Mesendoderm (in vitro differentiated cells): ENCODE measurements around the gene XBP1.

ENCODE experiments used
- DNase-seq: peaks from one replicate; pipeline ENCODE4 v3.0.0; 2013
- H2AK5ac ChIP-seq: 2 replicates; pipeline ENCODE4 v1.6.1; 2013; ENCODE audit warnings: low read length, inconsistent platforms
- H2BK120ac ChIP-seq: 2 replicates; pipeline ENCODE4 v1.6.1; 2013; ENCODE audit warnings: low read depth, mild to moderate bottlenecking, low read length, moderate library complexity, mixed read lengths
- H2BK15ac ChIP-seq: replicated peaks from 2 replicates; pipeline ENCODE4 v1.6.1; 2013; ENCODE audit warnings: low read depth, mild to moderate bottlenecking, moderate library complexity
- H2BK5ac ChIP-seq: 2 replicates; pipeline ENCODE4 v1.6.1; 2013; ENCODE audit warnings: low read length, inconsistent platforms
- H3K18ac ChIP-seq: 2 replicates; pipeline ENCODE4 v1.6.1; 2013; ENCODE audit warnings: mild to moderate bottlenecking, low read length, mixed read lengths
- H3K23ac ChIP-seq: one replicate; pipeline ENCODE4 v1.6.1; 2013; ENCODE audit warnings: low read length
- H3K27ac ChIP-seq: 2 replicates; pipeline ENCODE4 v1.5.1; 2013; ENCODE audit warnings: low read depth, mild to moderate bottlenecking, inconsistent platforms, low read length, moderate library complexity
- H3K27me3 ChIP-seq: 2 replicates; pipeline ENCODE4 v1.6.1; 2013; ENCODE audit warnings: low read length, control low read depth, mild to moderate bottlenecking, inconsistent platforms; ENCODE audit not compliant: insufficient read depth, poor library complexity
- H3K36me3 ChIP-seq: 2 replicates; pipeline ENCODE4 v1.6.1; 2013; ENCODE audit warnings: low read length, inconsistent platforms; ENCODE audit not compliant: control insufficient read depth, insufficient read depth
- H3K4ac ChIP-seq: one replicate; pipeline ENCODE4 v1.6.1; 2013; ENCODE audit warnings: low read depth, mild to moderate bottlenecking, low read length, moderate library complexity
- H3K4me1 ChIP-seq: 2 replicates; pipeline ENCODE4 v1.6.1; 2013; ENCODE audit warnings: low read depth, low read length, inconsistent platforms; ENCODE audit not compliant: control insufficient read depth
- H3K4me2 ChIP-seq: 2 replicates; pipeline ENCODE4 v1.6.1; 2013; ENCODE audit warnings: low read length
- H3K4me3 ChIP-seq: 2 replicates; pipeline ENCODE4 v1.5.1; 2013; ENCODE audit warnings: mild to moderate bottlenecking, low read length
- H3K56ac ChIP-seq: one replicate; pipeline ENCODE4 v1.6.1; 2013; ENCODE audit warnings: low read length
- H3K79me1 ChIP-seq: 2 replicates; pipeline ENCODE4 v1.6.1; 2013; ENCODE audit warnings: low read length, inconsistent platforms
- H3K79me2 ChIP-seq: 2 replicates; pipeline ENCODE4 v1.6.1; 2013; ENCODE audit warnings: mild to moderate bottlenecking, low read length; ENCODE audit not compliant: control insufficient read depth, insufficient read depth
- H3K9ac ChIP-seq: 2 replicates; pipeline ENCODE4 v1.6.1; 2013; ENCODE audit warnings: low read length, inconsistent platforms
- H4K5ac ChIP-seq: one replicate; pipeline ENCODE4 v1.6.1; 2013; ENCODE audit warnings: low read length
- H4K8ac ChIP-seq: one replicate; pipeline ENCODE4 v1.6.1; 2013; ENCODE audit warnings: low read depth, mild to moderate bottlenecking, control low read depth, low read length, moderate library complexity
- WGBS: extraction: QIAGEN DNeasy Blood & Tissue Kit; methylation state at CpG from one replicate; pipeline ENCODE4 v1.1.7; 2013; ENCODE audit warnings: low lambda C conversion rate, missing lambda C conversion rate; ENCODE audit not compliant: insufficient coverage; ENCODE audit errors: extremely low coverage; 5-methylcytosine and 5-hydroxymethylcytosine counted together

XBP1 gene

DNA sequence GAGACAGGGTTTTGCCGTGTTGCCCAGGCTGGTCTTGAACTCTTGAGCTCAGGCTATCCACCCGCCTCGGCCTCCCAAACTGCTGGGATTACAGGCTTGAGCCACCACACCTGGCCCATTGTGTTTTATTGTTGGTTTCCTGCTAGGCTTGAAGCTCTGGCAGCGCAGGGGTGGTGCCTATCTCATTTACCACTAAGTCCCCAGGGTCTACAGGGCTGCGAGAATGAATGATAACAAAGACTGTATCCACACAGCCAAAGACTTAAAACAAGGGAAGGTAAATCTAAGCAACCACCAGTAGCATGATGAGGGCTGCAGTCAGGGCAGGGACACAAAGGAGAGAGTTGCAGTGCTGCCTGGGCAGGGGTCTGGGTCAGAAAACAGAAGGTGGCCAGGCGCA, 37.3 kb upstream of the XBP1 start:
- no peak overlapping the region for H3K4ac ChIP-seq
- no peak overlapping the region for H4K8ac ChIP-seq
- no peak overlapping the region for H3K23ac ChIP-seq
- H3K18ac ChIP-seq: no peak overlapping the region
- H2BK15ac ChIP-seq: no peak overlapping the region
- DNase-seq: peak; percentile 12
- no peak overlapping the region for H4K5ac ChIP-seq
- H3K27ac ChIP-seq: no peak overlapping the region
- H3K36me3 ChIP-seq: no peaks in the 10 kb centered on the region
- no peaks in the 10 kb centered on the region for H3K4me1 ChIP-seq
- no peak overlapping the region for H2AK5ac ChIP-seq
- no peak overlapping the region for H3K4me3 ChIP-seq
- H3K56ac ChIP-seq: no peak overlapping the region
- H3K4me2 ChIP-seq: no peak overlapping the region
- H3K9ac ChIP-seq: no peak overlapping the region
- WGBS: no CpG with 5 or more reads among the region's 6 CpGs
- H3K27me3 ChIP-seq: no peaks in the 10 kb centered on the region
- H3K79me1 ChIP-seq: no peaks in the 10 kb centered on the region
- H2BK5ac ChIP-seq: no peak overlapping the region
- no peaks in the 10 kb centered on the region for H3K79me2 ChIP-seq
- H2BK120ac ChIP-seq: no peak overlapping the region

DNA sequence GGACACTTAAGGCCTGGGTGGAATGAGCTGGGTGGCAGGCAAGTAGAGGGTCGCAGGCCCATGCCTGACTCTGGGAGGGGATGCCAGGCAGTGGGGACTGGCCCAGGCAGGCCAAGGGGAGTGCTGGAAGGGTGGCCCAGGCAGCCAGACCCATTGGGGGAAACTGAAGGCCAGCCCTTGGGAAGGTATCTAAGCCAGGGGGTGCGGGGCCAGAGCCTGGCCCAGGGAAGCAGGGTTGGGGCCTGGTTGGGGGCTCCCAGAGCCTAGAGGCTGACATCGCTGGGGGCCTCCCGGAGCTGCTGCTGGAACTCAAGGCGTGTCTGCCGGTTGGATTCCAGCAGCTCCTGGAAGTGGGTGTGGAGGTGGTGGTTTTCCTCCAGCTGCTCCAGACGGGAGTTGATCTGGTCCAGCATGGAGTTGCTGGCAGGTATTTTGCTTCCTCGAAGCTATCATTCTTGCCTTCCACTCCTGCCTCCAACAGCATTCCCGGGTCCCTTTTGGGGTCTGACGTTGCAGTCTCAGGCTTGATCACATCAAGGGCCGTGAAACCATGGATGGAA, 35.3 kb upstream of the XBP1 start:
- no peaks in the 10 kb centered on the region for H3K79me1 ChIP-seq
- no peak overlapping the region for H2BK5ac ChIP-seq
- H3K79me2 ChIP-seq: no peaks in the 10 kb centered on the region
- H3K4me2 ChIP-seq: no peak overlapping the region
- H3K9ac ChIP-seq: no peak overlapping the region
- no peak overlapping the region for H3K56ac ChIP-seq
- H4K8ac ChIP-seq: no peak overlapping the region
- no peak overlapping the region for H4K5ac ChIP-seq
- H3K36me3 ChIP-seq: no peaks in the 10 kb centered on the region
- H3K4ac ChIP-seq: no peak overlapping the region
- H2BK15ac ChIP-seq: no peak overlapping the region
- H3K23ac ChIP-seq: no peak overlapping the region
- H3K27me3 ChIP-seq: no peaks in the 10 kb centered on the region
- DNase-seq: no peak
- no peak overlapping the region for H2BK120ac ChIP-seq
- H3K4me1 ChIP-seq: no peaks in the 10 kb centered on the region
- H3K27ac ChIP-seq: no peak overlapping the region
- no peak overlapping the region for H2AK5ac ChIP-seq
- WGBS: no CpG with 5 or more reads among the region's 11 CpGs
- no peak overlapping the region for H3K18ac ChIP-seq
- H3K4me3 ChIP-seq: no peak overlapping the region

DNA sequence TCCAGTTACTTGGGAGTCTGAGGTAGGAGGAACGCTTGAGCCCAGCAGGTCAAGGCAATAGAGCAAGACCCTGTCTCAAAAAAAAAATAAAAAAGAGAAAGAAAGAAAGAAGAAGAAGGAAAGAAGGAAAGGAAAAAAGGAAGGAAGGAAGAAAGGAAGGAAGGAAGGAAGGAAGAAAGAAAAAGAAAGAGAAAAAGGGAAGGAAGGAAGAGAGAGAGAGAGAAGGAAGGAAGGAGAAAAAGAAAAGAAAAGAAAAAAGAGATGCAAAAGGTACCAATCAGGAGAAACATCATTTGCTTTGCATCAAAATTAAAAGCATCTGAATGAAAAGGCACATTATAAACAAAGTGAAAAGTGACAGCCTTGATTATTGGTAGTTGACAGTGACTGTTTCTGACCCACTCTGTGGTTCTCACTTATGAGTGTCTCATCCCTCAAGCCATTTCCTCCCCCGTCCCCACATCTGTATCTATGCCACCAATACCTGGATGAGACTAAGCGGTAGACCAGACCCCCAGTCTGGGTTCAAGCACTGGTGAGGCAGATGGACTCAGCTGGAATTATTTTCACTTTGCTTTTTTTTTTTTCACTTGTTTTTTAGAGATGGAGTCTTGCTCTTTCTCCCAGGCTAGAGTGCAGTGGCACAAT, 33.0 kb upstream of the XBP1 start:
- Histone ChIP-seq H3K27me3 (no peaks in the 10 kb centered on the region), H4K8ac (no peak overlapping the region), H3K27ac (no peak overlapping the region), H3K79me2 (no peaks in the 10 kb centered on the region), H2AK5ac (no peak overlapping the region), H3K4me1 (no peaks in the 10 kb centered on the region), H3K9ac (no peak overlapping the region), H2BK15ac (no peak overlapping the region), H3K4ac (no peak overlapping the region), H3K23ac (no peak overlapping the region), H3K4me2 (no peak overlapping the region), H3K56ac (no peak overlapping the region), H3K79me1 (no peaks in the 10 kb centered on the region), H3K36me3 (no peaks in the 10 kb centered on the region), H3K4me3 (no peak overlapping the region), H3K18ac (no peak overlapping the region), H2BK120ac (no peak overlapping the region), H4K5ac (no peak overlapping the region), H2BK5ac (no peak overlapping the region)
- WGBS: no CpG with 5 or more reads among the region's 3 CpGs
- no peak for DNase-seq

DNA sequence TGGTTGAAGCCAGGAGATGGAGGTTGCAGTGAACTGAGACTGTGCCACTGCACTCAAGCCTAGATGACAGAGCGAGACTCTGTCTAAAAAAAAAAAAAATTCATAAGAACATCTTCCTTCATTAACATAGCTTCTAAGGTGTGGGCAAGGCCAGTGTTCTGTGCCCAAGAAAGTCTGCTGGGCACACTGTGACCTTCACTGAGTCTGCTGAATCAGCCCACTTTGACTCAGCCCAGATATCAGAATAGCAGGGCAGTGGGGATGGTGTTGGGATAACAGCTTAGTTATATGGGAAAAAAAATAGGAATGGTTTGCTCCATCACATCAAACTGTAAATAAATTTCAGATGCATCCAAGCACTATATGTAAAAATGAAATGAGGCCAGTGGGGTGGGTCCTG, 32.4 kb upstream of the XBP1 start:
- Histone ChIP-seq H3K36me3 (no peaks in the 10 kb centered on the region), H4K8ac (no peak overlapping the region), H3K18ac (no peak overlapping the region), H3K23ac (no peak overlapping the region), H2BK5ac (no peak overlapping the region), H3K9ac (no peak overlapping the region), H3K27me3 (no peaks in the 10 kb centered on the region), H3K79me2 (no peaks in the 10 kb centered on the region), H3K4me2 (no peak overlapping the region), H3K4me1 (no peaks in the 10 kb centered on the region), H2BK15ac (no peak overlapping the region), H3K79me1 (no peaks in the 10 kb centered on the region), H3K4me3 (no peak overlapping the region), H2BK120ac (no peak overlapping the region), H3K27ac (no peak overlapping the region), H4K5ac (no peak overlapping the region), H3K56ac (no peak overlapping the region), H2AK5ac (no peak overlapping the region), H3K4ac (no peak overlapping the region)
- no CpG with 5 or more reads among the region's 1 CpG for WGBS
- DNase-seq: no peak

DNA sequence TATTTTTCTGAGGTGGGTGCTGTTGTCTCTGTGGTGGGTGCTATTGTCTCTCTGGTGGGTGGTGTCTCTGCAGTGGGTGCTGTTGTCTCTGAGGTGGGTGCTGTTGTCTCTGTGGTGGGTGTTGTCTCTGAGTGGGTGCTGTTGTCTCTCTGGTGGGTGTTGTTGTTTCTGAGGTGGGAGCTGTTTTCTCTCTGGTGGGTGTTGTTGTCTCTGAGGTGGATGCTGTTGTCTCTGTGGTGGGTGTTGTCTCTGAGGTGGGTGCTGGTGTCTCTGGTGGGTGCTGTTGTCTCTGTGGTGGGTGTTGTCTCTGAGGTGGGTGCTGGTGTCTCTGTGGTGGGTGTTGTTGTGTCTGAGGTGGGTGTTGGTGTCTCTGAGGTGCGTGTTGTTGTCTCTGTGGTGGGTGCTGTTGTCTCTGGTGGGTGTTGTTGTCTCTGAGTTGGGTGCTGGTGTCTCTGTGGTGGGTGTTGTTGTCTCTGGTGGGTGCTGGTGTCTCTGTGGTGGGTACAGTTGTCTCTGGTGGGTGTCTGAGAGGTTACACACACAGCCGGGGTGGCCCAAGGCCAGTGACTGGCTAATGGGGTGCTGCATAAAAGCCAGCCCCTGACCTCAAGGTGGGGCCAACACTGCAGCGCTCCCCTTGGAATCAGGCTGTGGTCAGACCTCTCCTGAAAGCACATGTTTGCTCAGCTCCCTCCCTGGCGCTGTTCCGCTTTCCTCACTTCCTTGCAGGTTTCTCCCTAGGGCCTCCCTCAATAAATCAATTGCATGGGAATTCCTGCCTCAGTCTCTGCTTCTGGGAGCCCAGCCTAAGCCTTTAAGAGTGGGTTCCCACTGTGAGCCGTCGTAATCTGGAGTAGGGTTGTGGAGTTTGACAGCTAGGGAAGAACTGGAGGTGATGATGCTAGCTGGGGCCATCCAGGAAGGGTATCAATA, 31.0 kb upstream of the XBP1 start:
- Histone ChIP-seq H3K79me2 (no peaks in the 10 kb centered on the region), H3K27me3 (no peaks in the 10 kb centered on the region), H3K9ac (no peak overlapping the region), H3K36me3 (no peaks in the 10 kb centered on the region), H2BK15ac (no peak overlapping the region), H3K27ac (no peak overlapping the region), H4K8ac (no peak overlapping the region), H2BK120ac (no peak overlapping the region), H4K5ac (no peak overlapping the region), H3K4ac (no peak overlapping the region), H2BK5ac (no peak overlapping the region), H3K79me1 (no peaks in the 10 kb centered on the region), H2AK5ac (no peak overlapping the region), H3K18ac (no peak overlapping the region), H3K4me1 (no peaks in the 10 kb centered on the region), H3K4me2 (no peak overlapping the region), H3K4me3 (no peak overlapping the region), H3K56ac (no peak overlapping the region), H3K23ac (no peak overlapping the region)
- no peak for DNase-seq
- no CpG with 5 or more reads among the region's 7 CpGs for WGBS
